Left renal pelvis (tissue), 4 donors: Measurements from ENCODE around the gene VEPH1. TPM values are rescaled to one million over a fixed set of nuclear protein-coding genes. Genes with fewer than 3 reads are reported as not detected.

Experiments used
- DNase-seq, 4 donors: peaks; one replicate each; pipeline ENCODE4 v3.0.0-alpha.2; 2013; ENCODE audit warnings: low read depth in 4 of 4, low spot score in 3 of 4
- polyA plus RNA-seq, 4 donors: library from polyadenylated mRNA; unstranded; fragments of 120-200 nt; gene quantifications; one replicate each; pipeline ENCODE4 v1.2.1, GENCODE V29; 2013; ENCODE audit not compliant: insufficient read length in 4 of 4

VEPH1 gene
- polyA plus RNA-seq, 4 donors = 2.0 to 68.0 (median 57.6) TPM

DNA sequence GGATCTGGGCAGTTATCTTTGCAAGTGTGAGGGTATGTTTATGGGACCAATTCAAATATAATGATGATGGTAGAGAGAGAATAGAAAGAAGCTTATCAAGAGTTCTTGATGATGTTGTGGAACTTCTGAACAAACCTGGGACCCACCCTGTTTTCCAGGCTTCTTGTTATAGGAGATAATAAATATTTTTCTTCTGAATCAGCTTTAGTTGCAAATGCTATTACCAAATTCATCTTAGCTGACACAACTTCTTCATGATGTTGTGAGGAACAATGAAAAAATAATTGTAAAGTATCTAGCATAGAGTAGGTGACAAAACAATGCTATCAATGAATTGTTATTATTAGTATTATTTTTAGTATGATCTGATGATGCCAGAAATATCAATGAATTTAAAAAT is 110.1 kb downstream of the VEPH1 start:
- no peak for DNase-seq

GRCh38 chr3:157392104-157392503 is 111.1 kb downstream of the VEPH1 start:
- no peak for DNase-seq

DNA sequence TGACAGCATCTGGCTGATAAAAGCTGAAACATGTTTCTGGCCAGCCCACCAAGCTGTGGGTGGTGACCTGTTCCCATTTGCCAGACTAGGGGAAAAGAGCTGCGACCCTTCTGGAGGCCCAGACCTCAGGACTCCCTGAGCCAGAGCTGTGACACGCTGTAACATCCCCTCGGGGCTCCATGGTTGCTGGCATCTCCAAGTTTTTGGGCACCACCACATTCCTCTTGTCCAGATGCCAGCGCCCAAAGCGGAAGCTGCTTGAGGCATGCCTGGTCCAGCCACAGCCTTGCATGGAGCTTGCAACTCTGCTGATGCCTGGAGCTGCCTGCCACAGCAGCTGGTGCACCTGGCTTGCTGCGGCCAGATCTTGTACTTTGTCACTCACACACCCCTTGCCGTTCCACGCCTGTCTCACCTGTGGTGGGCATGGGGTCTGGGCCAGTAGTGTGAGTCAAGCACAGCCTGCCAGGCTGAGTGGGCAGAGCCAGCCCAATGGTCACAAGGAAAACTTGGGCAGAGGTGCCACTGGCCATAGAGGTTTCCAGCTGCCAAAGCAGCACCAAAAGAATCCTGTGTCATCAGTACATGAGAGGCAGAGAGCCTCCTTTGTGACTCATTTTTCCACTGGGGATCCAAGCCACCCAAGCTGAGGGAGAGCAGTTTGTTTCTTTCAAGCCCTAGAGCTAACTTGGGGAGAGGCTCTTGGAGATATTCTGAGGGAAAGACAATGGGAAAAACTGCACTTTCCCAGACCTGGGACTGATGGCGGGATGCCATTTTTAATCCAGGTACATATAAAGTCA is 112.3 kb downstream of the VEPH1 start:
- no peak for DNase-seq

DNA sequence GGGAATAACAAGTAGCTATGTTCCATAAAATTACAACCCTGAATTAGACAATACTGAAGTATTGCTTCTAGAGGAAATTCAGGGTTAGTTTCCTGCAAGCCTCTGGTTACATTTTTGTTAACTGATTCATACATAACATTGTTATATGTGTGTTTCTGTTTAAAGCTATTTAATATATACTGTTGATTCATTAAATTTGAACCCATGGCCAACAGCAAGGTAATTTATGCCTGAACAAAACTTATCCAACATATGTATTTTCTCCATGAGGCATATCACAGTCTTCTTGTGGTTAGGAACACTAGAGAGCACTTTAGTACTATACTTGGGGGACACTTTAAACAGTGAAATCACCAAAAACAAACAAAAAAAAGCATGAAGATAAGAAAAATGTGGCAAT is 114.2 kb downstream of the VEPH1 start:
- no peak for DNase-seq

DNA sequence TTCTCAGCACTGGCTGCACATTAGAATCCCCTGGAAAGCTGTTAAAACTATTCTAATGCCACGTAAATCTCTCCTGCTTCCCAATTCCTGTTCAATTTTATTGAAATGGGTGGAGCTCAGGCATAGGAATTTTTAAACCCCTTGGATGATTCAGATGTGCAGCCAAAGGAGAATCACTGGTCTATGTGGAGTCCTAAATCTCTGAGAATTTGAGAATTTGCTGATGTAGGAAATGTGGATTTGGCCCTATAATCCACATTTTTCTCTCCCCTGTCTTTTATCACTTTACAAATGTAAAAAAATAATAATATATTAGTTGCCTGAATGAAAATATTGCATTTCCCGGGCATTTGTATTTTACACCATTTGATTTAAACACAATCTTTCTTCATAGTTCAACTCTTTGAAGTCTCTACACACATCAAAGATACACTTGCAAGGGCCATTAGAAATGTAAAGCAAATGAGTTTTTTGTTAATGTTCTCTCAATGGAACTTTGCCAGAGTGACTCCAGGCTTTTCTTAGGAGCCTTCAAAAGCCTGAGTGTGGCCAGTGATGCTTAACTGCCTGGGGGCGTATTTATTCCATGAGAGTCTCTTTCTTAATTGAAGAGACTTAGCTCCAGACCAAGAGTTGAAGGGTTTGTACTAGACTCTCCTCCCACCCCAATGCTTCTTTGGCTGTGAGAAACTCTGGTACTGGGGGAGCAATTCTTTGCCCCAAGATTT is 115.3 kb downstream of the VEPH1 start:
- peak in 1 of 4 donors; percentile 32 for DNase-seq

GRCh38 chr3:157384491-157384890 is 118.7 kb downstream of the VEPH1 start:
- no peak for DNase-seq

- no peak for DNase-seq
Observed at GRCh38 chr3:157384031-157384430, 119.2 kb downstream of the VEPH1 start.

DNA sequence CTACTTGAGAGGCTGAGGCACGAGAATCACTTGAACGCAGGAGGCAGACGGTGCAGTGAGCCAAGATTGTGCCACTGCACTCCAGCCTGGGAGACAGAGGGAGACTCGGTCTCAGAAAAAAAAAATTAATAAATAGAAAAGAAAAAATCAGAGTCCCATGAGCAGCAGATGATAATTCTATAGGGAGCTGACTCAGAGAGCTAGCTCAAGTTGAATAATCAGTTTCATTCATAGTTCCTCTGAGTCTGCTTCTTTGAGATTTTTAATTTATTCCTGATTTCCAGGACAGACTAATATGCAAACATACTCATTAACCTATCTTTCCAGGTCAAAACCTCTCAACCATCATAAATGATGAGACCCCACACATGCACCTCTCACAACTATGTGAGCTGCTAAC is 121.6 kb downstream of the VEPH1 start:
- no peak for DNase-seq

GRCh38 chr3:157379525-157380140 is 123.6 kb downstream of the VEPH1 start:
- no peak for DNase-seq

- DNase-seq = no peak
Observed at GRCh38 chr3:157376603-157377300, 126.5 kb downstream of the VEPH1 start.

DNA sequence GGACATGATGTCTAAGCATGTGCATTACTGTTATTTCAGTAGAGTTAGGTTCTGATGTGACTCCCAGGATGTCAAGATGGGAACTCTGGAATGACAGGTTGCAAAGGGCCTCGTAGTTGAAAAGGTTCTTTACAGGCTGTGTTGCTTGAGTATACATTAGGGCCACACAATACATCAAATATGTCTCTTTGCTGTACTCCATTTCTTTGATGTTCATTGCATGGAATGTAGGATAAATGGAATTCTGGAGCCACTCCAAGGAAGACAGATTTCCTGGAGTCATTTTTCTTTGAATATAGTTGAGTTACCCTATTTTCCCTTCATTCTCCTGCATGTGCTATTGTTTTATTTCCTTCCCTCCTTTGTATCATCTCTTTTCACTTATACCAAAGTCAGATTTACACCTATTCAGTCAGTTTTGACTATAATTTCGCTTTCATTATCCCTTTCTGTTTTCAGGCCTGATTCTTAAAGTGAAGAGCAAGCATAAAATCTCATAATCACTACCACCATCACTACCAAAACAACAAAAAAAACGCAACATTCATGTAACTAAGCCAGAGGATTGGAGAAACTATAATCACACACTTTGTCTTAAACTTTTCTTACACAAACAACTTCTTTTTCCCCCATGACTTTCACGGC is 127.8 kb downstream of the VEPH1 start:
- no peak for DNase-seq

GRCh38 chr3:157374933-157375332 is 128.3 kb downstream of the VEPH1 start:
- DNase-seq = no peak

DNA sequence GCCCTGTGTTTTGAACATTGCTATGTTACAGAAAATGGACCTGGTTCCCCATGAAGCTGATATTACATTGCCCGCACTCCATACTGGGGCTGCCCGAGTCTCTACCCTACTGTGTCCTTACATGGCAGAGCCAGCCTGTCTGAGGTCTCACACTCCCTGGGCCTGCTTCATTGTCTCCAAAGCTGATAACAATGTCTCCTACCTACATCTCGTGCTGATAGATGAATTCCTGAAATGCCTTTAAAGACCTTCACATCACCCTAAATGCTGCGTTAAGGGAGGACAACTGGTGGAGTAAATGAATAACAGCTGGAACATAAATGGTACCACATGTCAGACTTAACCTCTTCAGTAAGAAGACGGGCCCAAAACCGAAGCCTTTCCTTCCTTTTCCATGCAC is 129.4 kb downstream of the VEPH1 start:
- no peak for DNase-seq

DNA sequence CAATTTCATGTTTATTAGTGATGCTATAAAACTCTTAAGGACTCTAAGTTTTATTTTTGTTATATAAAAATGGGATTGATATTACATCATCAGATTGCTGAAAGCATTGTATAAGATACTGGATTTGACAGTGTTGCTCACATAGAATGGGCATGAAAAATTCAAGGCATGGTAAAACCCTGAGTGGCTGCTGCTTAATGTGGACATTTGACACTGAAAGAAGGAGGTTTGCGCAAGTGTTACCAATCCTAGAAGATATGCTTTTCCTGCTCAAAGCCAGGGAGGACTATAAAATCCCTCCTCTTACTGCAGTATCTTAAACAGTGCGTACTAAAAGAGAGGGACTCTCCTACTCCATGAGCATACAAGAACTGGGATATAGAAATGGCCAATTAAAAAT is 132.3 kb downstream of the VEPH1 start:
- DNase-seq = no peak

GRCh38 chr3:157369727-157370421 is 133.3 kb downstream of the VEPH1 start:
- DNase-seq = no peak

DNA sequence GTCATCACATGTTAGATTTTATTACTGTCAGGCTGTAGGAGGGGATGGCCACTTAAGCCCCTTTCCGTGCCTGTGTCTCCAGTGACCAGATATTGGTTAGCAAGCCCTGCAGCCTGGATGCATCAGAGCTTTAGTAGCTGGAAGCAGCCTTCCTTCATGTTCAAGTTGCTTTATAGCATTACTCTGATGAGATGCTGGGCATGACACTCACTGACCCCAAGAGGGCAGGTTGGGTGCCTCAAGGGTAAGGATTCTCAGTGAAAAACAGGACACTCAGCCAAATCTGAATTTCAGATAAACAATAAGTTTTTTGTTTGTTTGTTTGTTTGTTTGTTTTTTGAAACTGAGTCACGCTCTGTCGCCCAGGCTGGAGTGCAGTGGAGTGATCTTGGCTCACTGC is 135.0 kb downstream of the VEPH1 start:
- DNase-seq = no peak

DNA sequence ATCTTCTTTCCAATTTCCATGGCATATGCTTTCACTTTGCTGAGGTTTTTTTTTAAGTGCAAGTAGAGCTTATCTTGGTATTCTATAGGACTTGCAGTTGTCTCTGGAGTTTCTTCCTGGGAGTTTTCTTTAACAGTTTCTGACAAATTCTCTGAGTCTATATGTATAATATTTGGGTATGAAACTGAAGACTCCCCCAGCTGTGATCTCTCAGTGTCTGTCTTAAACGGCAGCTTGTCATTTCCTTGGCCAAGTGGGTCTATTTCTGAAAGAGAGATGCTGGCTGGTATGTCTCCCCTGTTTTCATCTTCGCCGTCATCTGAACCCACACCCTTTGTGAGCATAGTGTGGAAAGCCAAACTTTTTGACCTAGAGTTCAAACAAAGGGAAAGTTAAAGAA is 139.8 kb downstream of the VEPH1 start:
- no peak for DNase-seq

DNA sequence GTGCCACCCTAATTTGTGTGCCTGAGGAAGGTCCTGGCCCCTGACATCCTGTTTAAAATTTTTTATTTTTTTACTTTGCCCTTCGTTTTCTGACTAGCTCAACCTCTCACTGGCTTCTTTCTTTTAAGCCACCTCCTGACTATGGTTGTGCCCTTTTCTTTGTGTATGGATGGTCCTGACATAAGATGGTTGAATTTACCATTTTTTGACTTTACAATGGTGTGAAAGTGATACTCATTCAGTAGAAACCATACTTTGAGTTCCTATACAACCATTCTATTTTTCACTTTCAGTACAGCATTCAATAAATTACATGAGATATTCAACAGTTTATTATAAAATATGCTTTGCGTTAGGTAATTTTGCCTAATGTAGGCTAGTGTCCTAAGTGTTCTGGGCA is 140.9 kb downstream of the VEPH1 start:
- no peak for DNase-seq

DNA sequence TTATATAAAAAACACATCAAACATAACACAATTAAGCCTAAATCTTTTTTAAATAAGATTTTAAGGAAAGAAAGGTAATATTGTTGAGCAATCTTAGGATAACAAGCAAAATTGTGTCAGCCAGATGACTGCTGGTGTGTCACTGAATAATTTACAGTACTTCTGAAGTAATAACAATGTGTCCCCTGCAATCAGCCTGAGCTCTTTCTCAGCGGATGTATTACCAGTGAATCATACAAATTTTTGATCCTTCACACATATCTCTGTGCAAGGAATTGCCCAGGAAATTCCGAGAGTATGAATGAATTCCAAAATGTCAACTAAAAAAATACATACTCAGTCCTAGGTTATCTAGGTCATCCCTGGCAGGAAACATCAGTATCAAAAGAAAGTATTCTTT is 143.2 kb downstream of the VEPH1 start:
- no peak for DNase-seq

- no peak for DNase-seq
Observed at GRCh38 chr3:157356541-157356940, 146.7 kb downstream of the VEPH1 start.
